Suppressor macrophage (primary cell): ENCODE measurements around the gene RASA4.
"Not testable (repeated sequence)": the region's sequence is repeated elsewhere in the genome, so short reads cannot be mapped to it uniquely, and the experiment has no call there.

Source experiments
- DNase-seq, 4 experiments: peaks; one replicate each; pipeline ENCODE4 v3.0.0-alpha.2; 2020 to 2022

Gene RASA4

DNA sequence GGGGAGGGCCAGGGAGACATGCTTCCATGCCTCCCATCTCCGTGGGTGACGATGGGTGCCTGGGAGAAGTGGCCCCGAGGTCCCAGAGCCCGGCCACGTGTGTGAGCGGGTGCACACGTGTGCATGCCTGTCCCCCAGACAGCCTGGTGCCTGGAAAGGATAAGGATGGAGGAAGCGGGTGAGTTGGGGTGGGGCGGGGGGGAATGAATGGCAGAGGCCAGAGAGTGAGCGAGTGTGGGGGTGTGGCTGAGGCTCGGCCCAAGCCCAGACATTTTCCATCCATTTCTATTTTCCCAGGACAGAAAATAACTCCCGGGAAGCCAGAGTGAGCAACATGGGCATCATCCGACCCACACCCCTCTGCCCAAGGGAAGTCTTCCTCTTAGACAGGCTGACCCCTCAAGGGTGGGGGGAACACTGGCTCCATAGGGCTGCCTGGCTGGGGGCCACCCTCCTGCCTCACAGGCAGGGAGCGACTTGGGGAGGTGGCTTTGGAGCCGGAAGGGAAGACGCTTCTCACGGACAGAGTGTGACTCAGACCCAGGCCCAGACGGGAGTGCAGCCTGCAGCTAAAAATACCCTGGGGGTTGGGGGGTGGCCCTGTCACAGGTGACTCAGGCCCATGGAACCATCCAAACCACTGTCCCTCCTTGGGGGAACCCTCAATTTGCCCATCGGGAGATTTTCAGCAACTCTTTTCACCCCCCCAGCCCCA is 12.0 kb downstream of the RASA4 start:
- DNase-seq = not testable (repeated sequence)

DNA sequence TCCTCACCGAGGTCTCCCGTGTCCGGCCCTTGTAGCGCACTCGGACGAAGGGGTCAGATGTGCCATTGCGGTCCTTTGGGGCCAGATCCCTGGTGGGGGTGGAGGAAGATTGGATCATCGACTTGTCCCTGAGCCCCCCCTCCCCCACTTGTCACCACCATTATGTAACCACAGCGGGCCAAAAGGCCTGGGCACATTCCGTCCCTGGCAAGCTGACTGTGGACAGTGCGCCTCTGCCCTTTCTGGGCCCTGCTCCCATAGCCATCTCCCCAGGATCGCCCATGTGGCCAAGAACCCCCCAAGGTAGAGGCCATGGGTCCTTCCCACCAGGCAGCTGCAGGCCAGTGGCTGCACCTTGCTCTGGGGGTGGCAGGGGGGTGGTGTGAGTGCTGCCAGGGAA is 14.2 kb downstream of the RASA4 start:
- not testable (repeated sequence) for DNase-seq

GRCh38 chr7:102599699-102600098 is 16.9 kb downstream of the RASA4 start:
- not testable (repeated sequence) for DNase-seq

- DNase-seq = not testable (repeated sequence)
These were observed 20.5 kb downstream of the RASA4 start for GRCh38 chr7:102596036-102596435.

DNA sequence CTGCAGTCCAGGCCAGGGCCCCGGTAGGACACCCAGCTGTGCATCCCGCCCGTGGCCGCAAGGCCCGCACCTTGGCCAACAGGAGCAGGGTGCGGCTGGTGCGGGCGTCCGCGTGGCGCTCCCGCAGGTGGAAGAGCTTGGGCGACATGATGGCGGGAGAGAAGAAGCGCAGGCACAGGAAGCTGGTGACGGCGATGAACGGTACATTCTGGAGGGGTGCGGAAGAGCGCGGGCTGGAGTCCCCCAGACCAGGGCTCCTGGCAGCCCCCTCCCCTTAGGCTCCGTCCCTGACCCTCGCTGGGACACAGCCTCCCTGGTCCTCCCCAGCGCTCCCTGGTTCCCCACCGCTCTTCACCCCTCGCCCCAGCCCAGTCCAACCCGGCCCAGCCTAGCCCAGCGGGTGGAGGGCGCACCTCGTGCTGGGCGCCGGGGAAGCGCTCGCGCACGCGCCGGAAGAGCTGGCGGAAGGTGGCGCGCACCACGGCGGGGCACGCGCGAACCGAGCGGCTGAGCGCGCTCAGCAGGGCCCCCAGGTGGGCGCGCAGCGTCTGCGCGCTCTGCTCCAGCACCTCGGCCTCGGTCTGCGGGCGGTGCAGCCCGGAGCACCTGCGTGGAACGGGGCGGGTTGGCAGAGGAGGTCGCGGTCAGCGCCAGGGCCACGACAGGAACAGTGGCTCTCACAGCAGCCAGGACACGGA is 22.8 kb downstream of the RASA4 start:
- DNase-seq = not testable (repeated sequence)

- DNase-seq = not testable (repeated sequence)
These were observed 24.0 kb downstream of the RASA4 start for GRCh38 chr7:102592477-102593019.

- not testable (repeated sequence) for DNase-seq
These were observed 26.7 kb downstream of the RASA4 start for GRCh38 chr7:102589857-102590256.

DNA sequence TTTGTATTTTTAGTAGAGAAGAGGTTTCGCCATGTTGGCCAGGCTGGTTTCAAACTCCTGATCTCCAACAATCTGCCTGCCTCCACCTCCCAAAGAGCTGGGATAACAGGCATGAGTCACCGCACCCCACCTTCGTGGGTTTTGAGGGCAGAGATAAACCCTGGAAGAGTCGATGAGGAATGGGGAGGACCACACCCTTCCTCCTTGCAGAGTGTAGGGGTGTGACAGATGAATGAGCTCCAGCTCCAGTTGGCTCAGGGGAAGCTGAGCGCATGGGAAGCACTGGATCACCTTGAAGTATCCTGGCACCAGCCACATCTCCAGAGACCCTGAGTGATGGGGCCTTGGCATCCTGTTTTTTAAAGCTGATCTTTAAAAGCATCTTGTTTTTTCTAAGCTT is 33.1 kb downstream of the RASA4 start:
- not testable (repeated sequence) for DNase-seq

GRCh38 chr7:102581722-102582121 is 34.8 kb downstream of the RASA4 start:
- not testable (repeated sequence) for DNase-seq

GRCh38 chr7:102578486-102578885 is 38.1 kb downstream of the RASA4 start:
- DNase-seq = not testable (repeated sequence)

DNA sequence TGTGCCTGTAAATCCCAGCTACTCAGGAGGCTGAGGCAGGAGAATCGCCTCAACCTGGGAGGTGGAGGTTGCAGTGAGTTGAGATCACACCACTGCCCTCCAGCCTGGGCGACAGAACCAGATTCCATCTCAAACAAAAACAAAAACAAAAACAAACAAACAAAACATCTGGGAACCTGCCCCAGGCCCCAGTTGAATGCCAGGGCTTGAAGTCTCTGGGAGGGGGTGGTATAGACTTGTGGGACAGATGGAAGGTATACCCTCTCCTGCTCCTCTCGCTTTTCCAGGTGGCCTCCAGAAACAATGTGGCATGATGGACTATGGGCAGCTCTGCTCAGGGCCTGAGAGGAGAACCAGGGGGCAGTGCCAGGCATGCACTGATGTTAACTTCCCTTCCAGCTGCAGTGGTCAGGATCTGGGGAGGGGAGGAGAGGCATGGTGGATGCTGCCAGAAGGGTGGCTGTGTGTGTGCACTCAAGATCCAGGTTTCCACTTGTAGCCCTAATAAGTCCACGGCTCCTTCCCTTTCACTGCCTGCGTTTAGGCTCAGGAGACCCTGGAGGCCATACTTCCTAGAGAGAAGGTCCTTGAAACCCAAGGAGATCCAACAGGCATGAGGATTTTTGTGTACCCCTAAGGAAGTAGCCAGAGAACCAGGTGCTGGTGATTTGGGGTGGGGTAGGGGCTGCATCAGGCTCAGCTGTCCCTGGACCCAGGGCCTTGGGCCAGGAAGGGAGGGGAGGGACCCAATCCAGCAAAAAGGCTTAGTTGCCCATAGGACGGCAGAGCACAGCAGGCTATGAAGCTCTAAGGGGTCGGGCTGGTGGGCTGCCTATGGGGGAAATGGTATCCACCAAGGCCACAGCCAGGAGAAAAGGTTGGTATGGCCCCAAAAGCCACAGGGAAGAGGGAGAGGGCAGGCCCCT is 39.0 kb downstream of the RASA4 start:
- not testable (repeated sequence) for DNase-seq

DNA sequence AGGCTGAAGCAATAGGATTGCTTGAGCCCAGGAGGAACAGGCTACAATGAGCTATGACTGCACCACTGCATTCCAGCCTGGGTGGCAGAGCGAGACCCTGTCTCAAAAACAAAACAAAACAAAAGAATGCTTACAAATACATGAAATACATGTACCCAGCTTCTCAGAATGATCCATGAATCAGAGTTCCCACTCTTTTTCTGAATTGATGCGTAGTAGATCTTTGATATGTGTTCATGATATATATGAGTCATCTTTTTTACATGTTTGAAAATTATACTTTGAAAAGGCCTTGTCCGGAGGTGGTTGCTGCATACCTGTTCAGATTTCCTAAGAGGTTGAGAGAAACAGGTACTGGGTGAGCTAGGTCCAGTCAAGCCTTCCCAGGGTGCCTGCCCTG is 40.2 kb downstream of the RASA4 start:
- not testable (repeated sequence) for DNase-seq

DNA sequence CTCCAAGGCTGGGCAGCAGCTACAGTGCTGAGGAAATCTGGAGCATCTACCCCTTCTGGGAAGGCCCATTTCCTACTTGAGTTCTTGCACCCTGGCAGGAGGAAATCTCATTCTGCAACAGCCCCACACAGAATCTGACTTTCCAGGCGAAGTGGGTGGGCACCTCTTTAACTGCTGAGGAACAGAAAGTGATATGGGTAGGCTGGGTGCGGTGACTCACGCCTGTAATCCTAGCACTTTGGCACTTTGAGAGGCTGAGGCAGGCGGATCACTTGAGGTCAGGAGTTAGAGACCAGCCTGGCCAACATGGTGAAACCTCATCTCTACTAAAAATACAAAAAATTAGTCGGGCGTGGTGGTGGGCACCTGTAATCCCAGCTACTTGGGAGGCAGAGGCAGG is 41.9 kb downstream of the RASA4 start:
- not testable (repeated sequence) for DNase-seq

DNA sequence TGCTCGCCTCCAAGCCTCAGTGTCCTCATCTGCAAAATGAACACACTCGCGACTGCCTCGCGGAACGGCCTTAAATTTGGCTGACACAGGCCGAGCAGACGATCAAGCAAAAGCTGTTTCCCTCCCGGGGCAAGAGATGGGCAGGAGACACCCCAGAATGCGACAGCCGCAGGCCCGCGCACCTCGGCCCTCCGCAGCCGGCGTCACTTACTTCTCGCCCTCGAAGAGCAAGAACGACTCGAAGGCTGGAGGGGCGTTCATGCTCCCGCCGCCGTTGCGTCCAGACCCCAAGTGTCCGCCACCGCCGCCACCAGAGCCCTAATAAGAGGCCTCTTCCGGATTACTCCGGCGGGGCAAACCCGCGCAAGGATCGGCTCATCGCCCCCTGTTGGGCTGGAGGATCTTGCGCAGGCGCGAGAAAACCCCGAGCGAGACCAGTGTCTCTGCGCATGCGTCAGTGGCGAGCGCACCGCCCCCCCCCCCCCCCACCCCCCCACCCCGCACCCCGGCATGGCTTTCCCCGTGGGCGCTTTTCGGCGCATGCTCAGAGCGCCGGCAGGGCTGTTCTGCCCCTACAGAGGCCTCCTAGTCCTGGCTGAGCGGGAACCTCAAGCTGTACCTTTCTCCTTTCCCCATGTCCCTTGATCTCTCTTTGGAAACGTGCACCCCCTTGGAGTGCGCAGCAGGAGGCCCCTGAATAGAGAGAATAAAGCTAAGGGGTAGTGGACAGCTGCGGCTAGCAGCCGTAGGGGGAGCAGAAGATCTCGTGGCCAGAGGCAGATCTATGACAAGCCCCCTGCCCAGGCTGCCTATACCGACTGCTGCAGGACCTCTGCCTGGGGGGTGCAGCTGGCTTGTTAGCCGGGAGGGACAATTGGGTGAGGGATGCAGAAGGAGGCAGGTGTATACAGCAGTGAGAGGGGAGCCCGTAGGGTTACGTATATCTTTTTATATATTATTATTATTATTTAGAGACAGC is 44.0 kb downstream of the RASA4 start, which contains the start of gene POLR2J3:
TSS of gene POLR2J3 (minus strand) at position 323 of the 979 bp plus-strand sequence. CDS start at position 261, 62 bp downstream.
- DNase-seq = peak in 3 of 4 experiments; percentile 94 to 100 (median 96)

GRCh38 chr7:102568620-102569019 is 47.9 kb downstream of the RASA4 start:
- not testable (repeated sequence) for DNase-seq

GRCh38 chr7:102550808-102551422 is 65.6 kb downstream of the RASA4 start, which contains the start of gene SPDYE2:
Gene SPDYE2, plus strand, starts transcription at chr7:102551226. Its CDS starts 2,030 bp downstream, at chr7:102553256.
- not testable (repeated sequence) for DNase-seq

DNA sequence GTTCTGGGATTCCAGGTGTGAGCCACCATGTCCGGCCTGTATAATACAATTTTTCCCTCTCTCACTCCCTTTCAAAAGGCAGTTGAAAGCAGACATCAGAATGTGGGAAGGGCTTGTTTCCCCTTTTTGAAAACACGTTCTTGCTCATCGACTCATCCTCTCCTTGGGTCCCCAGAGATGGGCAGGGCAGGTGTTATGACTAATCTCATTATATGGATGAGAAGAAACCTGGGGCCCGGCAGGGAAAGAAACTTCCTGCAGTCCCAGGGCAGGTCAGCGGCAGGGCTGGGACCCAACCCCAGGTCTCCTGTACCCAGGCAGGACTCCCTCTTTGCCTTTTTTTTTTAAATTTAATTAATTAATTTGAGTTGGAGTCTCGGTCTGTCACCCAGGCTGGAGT is 70.2 kb downstream of the RASA4 start:
- not testable (repeated sequence) for DNase-seq

GRCh38 chr7:102545288-102545687 is 71.3 kb downstream of the RASA4 start:
- not testable (repeated sequence) for DNase-seq

GRCh38 chr7:102544372-102544771 is 72.2 kb downstream of the RASA4 start:
- DNase-seq = not testable (repeated sequence)

- DNase-seq = not testable (repeated sequence)
These were observed 73.0 kb downstream of the RASA4 start, which contains the start of gene UPK3BL2 for GRCh38 chr7:102543596-102543995. Gene UPK3BL2, minus strand, starts transcription at chr7:102543696. Its CDS starts 60 bp downstream, at chr7:102543636.
